Right hindlimb (tissue), 1 donor: ENCODE data around the gene UXS1.

Source experiments
- DNase-seq: peaks from one replicate; pipeline ENCODE4 v3.0.0-alpha.2; 2018

The UXS1 gene

GRCh38 chr2:106187273-106187891 lies 6.7 kb downstream of the UXS1 start:
- no peak for DNase-seq

- DNase-seq, result no peak
These were observed 8.5 kb downstream of the UXS1 start for GRCh38 chr2:106185475-106186184.

- DNase-seq, result no peak
These were observed 9.2 kb downstream of the UXS1 start for GRCh38 chr2:106184857-106185256.

GRCh38 chr2:106184394-106184793 lies 9.7 kb downstream of the UXS1 start:
- no peak for DNase-seq

- DNase-seq, result no peak
These were observed 10.9 kb downstream of the UXS1 start for GRCh38 chr2:106183101-106183696.

- DNase-seq, result no peak
These were observed 13.0 kb downstream of the UXS1 start for GRCh38 chr2:106181064-106181463.

GRCh38 chr2:106180602-106181001 lies 13.5 kb downstream of the UXS1 start:
- DNase-seq, result no peak

- no peak for DNase-seq
These were observed 15.4 kb downstream of the UXS1 start for GRCh38 chr2:106178716-106179115.

- no peak for DNase-seq
These were observed 16.5 kb downstream of the UXS1 start for GRCh38 chr2:106177581-106177980.

- DNase-seq, result no peak
These were observed 17.5 kb downstream of the UXS1 start for GRCh38 chr2:106176446-106177099.

GRCh38 chr2:106175086-106175850 lies 18.8 kb downstream of the UXS1 start:
- DNase-seq, result no peak

- no peak for DNase-seq
These were observed 20.0 kb downstream of the UXS1 start for GRCh38 chr2:106174056-106174455.

- no peak for DNase-seq
These were observed 21.5 kb downstream of the UXS1 start for GRCh38 chr2:106172649-106173048.

- DNase-seq, result no peak
These were observed 25.4 kb downstream of the UXS1 start for GRCh38 chr2:106168657-106169056.

- no peak for DNase-seq
These were observed 27.0 kb downstream of the UXS1 start for GRCh38 chr2:106167067-106167466.

- no peak for DNase-seq
These were observed 28.5 kb downstream of the UXS1 start for GRCh38 chr2:106165561-106165960.

- no peak for DNase-seq
These were observed 29.1 kb downstream of the UXS1 start for GRCh38 chr2:106165029-106165428.

GRCh38 chr2:106163948-106164545 lies 30.1 kb downstream of the UXS1 start:
- DNase-seq, result no peak

- DNase-seq, result no peak
These were observed 31.9 kb downstream of the UXS1 start for GRCh38 chr2:106161938-106162820.

- no peak for DNase-seq
These were observed 32.8 kb downstream of the UXS1 start for GRCh38 chr2:106161341-106161740.

- no peak for DNase-seq
These were observed 33.3 kb downstream of the UXS1 start for GRCh38 chr2:106160786-106161261.
